ENCODE data around the gene TRABD2A.

TRABD2A gene

GRCh38 chr2:84846741-84847142 lies 34.1 kb downstream of the TRABD2A start:
- no peak for DNase-seq (ENCODE audit: extremely low read depth, low read depth)
- no peak for TF ChIP-seq CTCF (IDR thresholded peaks at IDR 0.05; ENCODE audit: low read depth, low read length)

GRCh38 chr2:84846041-84846663 lies 34.7 kb downstream of the TRABD2A start:
- peak; percentile 30 for DNase-seq (ENCODE audit: extremely low read depth, low read depth)
- TF ChIP-seq CTCF (IDR thresholded peaks at IDR 0.05; ENCODE audit: low read depth, low read length) = no peak

GRCh38 chr2:84844141-84844540 lies 36.7 kb downstream of the TRABD2A start:
- DNase-seq (ENCODE audit: extremely low read depth, low read depth) = no peak
- TF ChIP-seq CTCF (IDR thresholded peaks at IDR 0.05; ENCODE audit: low read depth, low read length) = no peak

GRCh38 chr2:84841577-84841976 lies 39.3 kb downstream of the TRABD2A start:
- no peak for DNase-seq (ENCODE audit: extremely low read depth, low read depth)
- no peak for TF ChIP-seq CTCF (IDR thresholded peaks at IDR 0.05; ENCODE audit: low read depth, low read length)

GRCh38 chr2:84840306-84840705 lies 40.6 kb downstream of the TRABD2A start:
- DNase-seq (ENCODE audit: extremely low read depth, low read depth) = no peak
- TF ChIP-seq CTCF (IDR thresholded peaks at IDR 0.05; ENCODE audit: low read depth, low read length) = peak; percentile 13

- no peak for TF ChIP-seq CTCF (IDR thresholded peaks at IDR 0.05; ENCODE audit: low read depth, low read length)
- DNase-seq (ENCODE audit: extremely low read depth, low read depth) = no peak
These were observed 41.0 kb downstream of the TRABD2A start for GRCh38 chr2:84839851-84840250.

GRCh38 chr2:84838434-84839145 lies 42.3 kb downstream of the TRABD2A start:
- DNase-seq (ENCODE audit: extremely low read depth, low read depth) = no peak
- TF ChIP-seq CTCF (IDR thresholded peaks at IDR 0.05; ENCODE audit: low read depth, low read length) = no peak

All from AG09319 (cell line).